ENCODE data around the gene GATA5.

GATA5 gene

DNA sequence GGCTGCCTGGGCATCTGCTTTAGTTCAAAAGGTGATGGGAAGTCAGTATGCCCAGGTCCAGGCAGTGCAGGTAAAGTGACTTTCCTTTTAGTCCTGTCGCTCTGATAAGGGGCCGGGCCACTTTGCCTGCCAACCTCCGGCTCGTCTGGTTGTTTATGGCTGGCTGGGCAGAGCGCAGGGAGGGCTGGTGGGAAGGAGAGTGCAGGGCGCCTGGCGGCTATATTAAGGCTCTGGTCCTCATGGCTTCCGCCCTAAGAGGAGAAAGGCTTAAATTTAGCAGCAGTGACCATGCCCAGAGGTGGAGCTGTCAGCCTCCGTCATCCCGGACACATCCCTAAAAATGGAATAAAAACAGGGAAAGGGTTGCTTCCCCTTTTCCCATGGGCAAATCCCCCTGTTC is 14.6 kb downstream of the GATA5 start:
- H3K4me3 ChIP-seq (ENCODE audit: low read length in 2 of 2), result no peak overlapping the region
- no peak overlapping the region for H3K23ac ChIP-seq (ENCODE audit: low read depth, low read length, poor library complexity)
- no peaks in the 10 kb centered on the region for H3K36me3 ChIP-seq (replicated peaks in 1 of 2; ENCODE audit: control insufficient read depth in 2 of 2, insufficient read depth in 2 of 2, low read length in 2 of 2)
- no peak overlapping the region for H2BK120ac ChIP-seq (ENCODE audit: low read depth, low read length)
- no peak overlapping the region for H2BK15ac ChIP-seq (ENCODE audit: low read length)
- H3K27me3 ChIP-seq (ENCODE audit: control insufficient read depth in 3 of 3, insufficient read depth in 3 of 3, low read depth in 1 of 3, low read length in 3 of 3), result peaks cover 0 to 79% (median 0%) of the 10 kb centered on the region in 3 experiments
- H3K27ac ChIP-seq (replicated peaks; ENCODE audit: low read length), result no peak overlapping the region
- DNase-seq (ENCODE audit: low spot score), result no peak
- no peak overlapping the region for H4K91ac ChIP-seq (ENCODE audit: low read depth, low read length, poor library complexity)
- no peak overlapping the region for H3K18ac ChIP-seq (ENCODE audit: low read length)
- WGBS, 2 donors (ENCODE audit: extremely low coverage in 2 of 2, insufficient read length in 2 of 2, insufficient replicate concordance in 1 of 2), result no CpG with 5 or more reads among the region's 10 CpGs
- no peaks in the 10 kb centered on the region for H3K4me1 ChIP-seq (ENCODE audit: control insufficient read depth in 2 of 2, insufficient read depth in 1 of 2, low read depth in 1 of 2, low read length in 2 of 2)
- H3K4ac ChIP-seq (ENCODE audit: low read length), result no peak overlapping the region
- no peak overlapping the region for H3K14ac ChIP-seq (ENCODE audit: low read length)
- no peak overlapping the region for H3K4me2 ChIP-seq (ENCODE audit: insufficient read depth, low read length, poor library complexity, severe bottlenecking)
- H3K79me1 ChIP-seq (ENCODE audit: low read depth, low read length), result no peaks in the 10 kb centered on the region
- no peak overlapping the region for H2BK5ac ChIP-seq (ENCODE audit: low read length)
- no peak overlapping the region for H2BK12ac ChIP-seq (ENCODE audit: low read length)
- no peak overlapping the region for H2AFZ ChIP-seq (ENCODE audit: low read length)
- H4K8ac ChIP-seq (ENCODE audit: low read depth, low read length), result no peak overlapping the region
- H3K9me3 ChIP-seq (replicated peaks in 1 of 2; ENCODE audit: control insufficient read depth in 2 of 2, insufficient read depth in 1 of 2, low read depth in 1 of 2, low read length in 2 of 2), result no peaks in the 10 kb centered on the region
- H2AK5ac ChIP-seq (ENCODE audit: low read depth, low read length), result no peak overlapping the region
- H3K9ac ChIP-seq (ENCODE audit: low read depth, low read length, poor library complexity), result no peak overlapping the region

DNA sequence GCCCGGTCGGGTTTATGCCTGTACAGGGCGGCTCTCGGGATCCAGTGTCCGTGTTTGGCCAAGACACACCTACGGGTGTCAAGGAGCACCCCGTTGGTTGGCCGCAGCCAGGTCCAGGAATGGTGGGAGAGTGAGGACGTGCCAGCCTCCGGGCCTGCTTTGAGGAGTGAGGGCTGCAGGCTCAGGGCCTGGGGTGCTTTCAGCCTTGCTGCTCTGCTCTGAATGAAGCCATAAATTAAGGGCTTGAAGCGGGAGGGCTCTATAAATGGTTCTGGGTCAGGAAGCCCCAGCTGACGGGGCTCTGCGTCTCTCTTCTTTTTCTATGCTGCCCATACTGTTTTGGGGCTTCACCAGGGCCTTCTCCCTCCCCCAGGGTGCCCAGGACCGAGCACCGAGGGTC is 15.1 kb downstream of the GATA5 start:
- H3K27me3 ChIP-seq (ENCODE audit: control insufficient read depth in 3 of 3, insufficient read depth in 3 of 3, low read depth in 1 of 3, low read length in 3 of 3), result peaks cover 0 to 79% (median 0%) of the 10 kb centered on the region in 3 experiments
- H3K4ac ChIP-seq (ENCODE audit: low read length), result no peak overlapping the region
- H2AFZ ChIP-seq (ENCODE audit: low read length), result no peak overlapping the region
- H2BK120ac ChIP-seq (ENCODE audit: low read depth, low read length), result no peak overlapping the region
- no peak overlapping the region for H2BK5ac ChIP-seq (ENCODE audit: low read length)
- no peak overlapping the region for H3K23ac ChIP-seq (ENCODE audit: low read depth, low read length, poor library complexity)
- no peak overlapping the region for H3K9ac ChIP-seq (ENCODE audit: low read depth, low read length, poor library complexity)
- no peaks in the 10 kb centered on the region for H3K36me3 ChIP-seq (replicated peaks in 1 of 2; ENCODE audit: control insufficient read depth in 2 of 2, insufficient read depth in 2 of 2, low read length in 2 of 2)
- no peak overlapping the region for H4K8ac ChIP-seq (ENCODE audit: low read depth, low read length)
- no peak overlapping the region for H3K4me3 ChIP-seq (ENCODE audit: low read length in 2 of 2)
- no peak for DNase-seq (ENCODE audit: low spot score)
- no peak overlapping the region for H3K27ac ChIP-seq (replicated peaks; ENCODE audit: low read length)
- no peak overlapping the region for H4K91ac ChIP-seq (ENCODE audit: low read depth, low read length, poor library complexity)
- no peak overlapping the region for H2BK12ac ChIP-seq (ENCODE audit: low read length)
- no peak overlapping the region for H3K14ac ChIP-seq (ENCODE audit: low read length)
- no CpG with 5 or more reads among the region's 15 CpGs for WGBS, 2 donors (ENCODE audit: extremely low coverage in 2 of 2, insufficient read length in 2 of 2, insufficient replicate concordance in 1 of 2)
- no peak overlapping the region for H3K4me2 ChIP-seq (ENCODE audit: insufficient read depth, low read length, poor library complexity, severe bottlenecking)
- H3K18ac ChIP-seq (ENCODE audit: low read length), result no peak overlapping the region
- no peaks in the 10 kb centered on the region for H3K9me3 ChIP-seq (replicated peaks in 1 of 2; ENCODE audit: control insufficient read depth in 2 of 2, insufficient read depth in 1 of 2, low read depth in 1 of 2, low read length in 2 of 2)
- H3K79me1 ChIP-seq (ENCODE audit: low read depth, low read length), result no peaks in the 10 kb centered on the region
- no peak overlapping the region for H2AK5ac ChIP-seq (ENCODE audit: low read depth, low read length)
- no peak overlapping the region for H2BK15ac ChIP-seq (ENCODE audit: low read length)
- H3K4me1 ChIP-seq (ENCODE audit: control insufficient read depth in 2 of 2, insufficient read depth in 1 of 2, low read depth in 1 of 2, low read length in 2 of 2), result no peaks in the 10 kb centered on the region

DNA sequence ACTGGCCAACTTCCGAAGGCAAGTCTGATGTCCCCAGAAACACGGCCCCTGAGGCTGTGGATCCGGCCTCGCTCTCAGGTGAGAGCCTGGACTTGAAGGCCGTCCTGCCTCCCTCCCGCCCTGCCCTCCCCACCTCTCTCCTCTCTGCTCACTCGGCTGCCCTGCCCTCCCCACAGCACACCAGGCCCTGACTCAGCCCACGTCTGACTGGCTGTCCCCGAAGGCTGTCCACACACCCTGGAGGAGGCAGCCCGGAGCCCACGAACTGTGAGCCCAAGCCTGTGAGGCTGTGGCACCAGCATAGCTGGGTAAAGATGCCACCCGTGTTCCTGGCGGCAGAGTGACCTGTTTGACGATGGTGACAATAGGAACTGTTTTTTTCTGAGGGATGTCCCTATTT is 16.3 kb downstream of the GATA5 start:
- no peak overlapping the region for H2AFZ ChIP-seq (ENCODE audit: low read length)
- no peaks in the 10 kb centered on the region for H3K79me1 ChIP-seq (ENCODE audit: low read depth, low read length)
- H3K23ac ChIP-seq (ENCODE audit: low read depth, low read length, poor library complexity), result no peak overlapping the region
- no peak overlapping the region for H3K4me2 ChIP-seq (ENCODE audit: insufficient read depth, low read length, poor library complexity, severe bottlenecking)
- H3K9me3 ChIP-seq (replicated peaks in 1 of 2; ENCODE audit: control insufficient read depth in 2 of 2, insufficient read depth in 1 of 2, low read depth in 1 of 2, low read length in 2 of 2), result no peaks in the 10 kb centered on the region
- H2BK5ac ChIP-seq (ENCODE audit: low read length), result peak overlapping the region; percentile 53
- peaks cover 0 to 6% of the 10 kb centered on the region in 2 donors for H3K4me1 ChIP-seq (ENCODE audit: control insufficient read depth in 2 of 2, insufficient read depth in 1 of 2, low read depth in 1 of 2, low read length in 2 of 2)
- H2BK15ac ChIP-seq (ENCODE audit: low read length), result peak overlapping the region; percentile 83
- no CpG with 5 or more reads among the region's 14 CpGs for WGBS, 2 donors (ENCODE audit: extremely low coverage in 2 of 2, insufficient read length in 2 of 2, insufficient replicate concordance in 1 of 2)
- H4K91ac ChIP-seq (ENCODE audit: low read depth, low read length, poor library complexity), result no peak overlapping the region
- H3K36me3 ChIP-seq (replicated peaks in 1 of 2; ENCODE audit: control insufficient read depth in 2 of 2, insufficient read depth in 2 of 2, low read length in 2 of 2), result no peaks in the 10 kb centered on the region
- H3K9ac ChIP-seq (ENCODE audit: low read depth, low read length, poor library complexity), result no peak overlapping the region
- no peak overlapping the region for H3K4ac ChIP-seq (ENCODE audit: low read length)
- no peak overlapping the region for H3K4me3 ChIP-seq (ENCODE audit: low read length in 2 of 2)
- no peak overlapping the region for H2BK120ac ChIP-seq (ENCODE audit: low read depth, low read length)
- no peak overlapping the region for H4K8ac ChIP-seq (ENCODE audit: low read depth, low read length)
- H2BK12ac ChIP-seq (ENCODE audit: low read length), result no peak overlapping the region
- no peak overlapping the region for H3K14ac ChIP-seq (ENCODE audit: low read length)
- H3K18ac ChIP-seq (ENCODE audit: low read length), result peak overlapping the region; percentile 76
- peak overlapping the region; percentile 86 for H2AK5ac ChIP-seq (ENCODE audit: low read depth, low read length)
- no peak for DNase-seq (ENCODE audit: low spot score)
- H3K27ac ChIP-seq (replicated peaks; ENCODE audit: low read length), result no peak overlapping the region
- H3K27me3 ChIP-seq (ENCODE audit: control insufficient read depth in 3 of 3, insufficient read depth in 3 of 3, low read depth in 1 of 3, low read length in 3 of 3), result peaks cover 0 to 86% (median 0%) of the 10 kb centered on the region in 3 experiments

DNA sequence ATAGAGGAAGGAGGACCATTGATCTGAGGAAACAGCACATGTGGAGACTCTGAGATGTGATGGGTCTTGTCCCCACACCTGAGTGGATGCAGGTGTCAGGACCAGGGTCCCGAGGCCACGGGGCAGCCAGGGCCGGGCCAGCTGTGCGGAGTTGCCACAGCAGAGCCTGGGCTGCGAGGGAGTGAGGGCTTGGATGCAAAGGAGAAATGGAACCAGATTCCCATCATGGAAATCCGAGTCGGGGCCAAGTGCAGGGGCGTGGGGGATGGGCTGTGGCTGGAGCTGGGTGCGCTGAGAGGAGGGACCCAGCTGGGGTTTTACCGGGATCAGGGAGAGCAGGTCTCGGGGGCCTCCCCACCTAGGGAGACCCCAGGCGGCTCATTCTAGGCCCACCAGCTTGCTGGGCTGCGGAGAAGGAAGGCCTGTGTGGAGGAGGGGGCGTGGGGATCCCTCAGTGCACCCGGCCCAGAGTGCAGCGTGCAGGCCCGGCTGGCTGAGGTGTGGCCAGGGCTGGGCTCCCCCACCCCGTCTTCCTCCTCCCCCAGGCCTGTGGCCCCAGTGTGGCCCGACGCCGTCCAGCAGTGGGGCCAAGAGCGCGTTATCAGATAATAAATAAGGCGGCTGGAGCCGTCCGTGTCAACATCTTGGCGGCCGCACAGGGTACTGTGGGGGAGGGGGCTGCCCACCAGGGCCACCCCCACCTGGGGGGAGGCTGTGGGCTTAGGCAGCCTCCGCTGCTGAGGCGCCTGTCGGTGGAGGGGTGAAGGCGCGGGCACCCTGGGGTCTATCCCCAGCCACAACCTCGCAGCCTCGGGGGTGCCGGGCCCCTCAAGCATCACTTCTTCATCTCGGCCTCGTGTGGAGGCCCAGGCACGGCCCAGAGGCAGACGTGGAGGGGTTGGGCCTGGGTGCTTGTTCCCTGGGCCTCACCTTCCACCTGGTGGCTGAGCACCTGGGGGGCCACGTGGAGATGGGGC is 17.2 kb downstream of the GATA5 start:
- Histone ChIP-seq H2BK5ac (ENCODE audit: low read length) (peak overlapping the region; percentile 53), H4K91ac (ENCODE audit: low read depth, low read length, poor library complexity) (no peak overlapping the region), H4K8ac (ENCODE audit: low read depth, low read length) (no peak overlapping the region), H3K4me1 (ENCODE audit: control insufficient read depth in 2 of 2, insufficient read depth in 1 of 2, low read depth in 1 of 2, low read length in 2 of 2) (peaks cover 0 to 6% of the 10 kb centered on the region in 2 donors), H3K4me3 (ENCODE audit: low read length in 2 of 2) (no peak overlapping the region), H2BK12ac (ENCODE audit: low read length) (peak overlapping the region; percentile 58), H3K4ac (ENCODE audit: low read length) (peak overlapping the region; percentile 53), H2AK5ac (ENCODE audit: low read depth, low read length) (peak overlapping the region; percentile 86), H3K9ac (ENCODE audit: low read depth, low read length, poor library complexity) (no peak overlapping the region), H2BK120ac (ENCODE audit: low read depth, low read length) (no peak overlapping the region), H3K27ac (replicated peaks; ENCODE audit: low read length) (no peak overlapping the region), H2AFZ (ENCODE audit: low read length) (no peak overlapping the region), H3K14ac (ENCODE audit: low read length) (no peak overlapping the region), H3K23ac (ENCODE audit: low read depth, low read length, poor library complexity) (peak overlapping the region; percentile 65), H3K9me3 (replicated peaks in 1 of 2; ENCODE audit: control insufficient read depth in 2 of 2, insufficient read depth in 1 of 2, low read depth in 1 of 2, low read length in 2 of 2) (no peaks in the 10 kb centered on the region), H3K79me1 (ENCODE audit: low read depth, low read length) (no peaks in the 10 kb centered on the region), H2BK15ac (ENCODE audit: low read length) (peak overlapping the region; percentile 83), H3K36me3 (replicated peaks in 1 of 2; ENCODE audit: control insufficient read depth in 2 of 2, insufficient read depth in 2 of 2, low read length in 2 of 2) (no peaks in the 10 kb centered on the region), H3K27me3 (ENCODE audit: control insufficient read depth in 3 of 3, insufficient read depth in 3 of 3, low read depth in 1 of 3, low read length in 3 of 3) (peaks cover 0 to 85% (median 0%) of the 10 kb centered on the region in 3 experiments), H3K4me2 (ENCODE audit: insufficient read depth, low read length, poor library complexity, severe bottlenecking) (no peak overlapping the region), H3K18ac (ENCODE audit: low read length) (peak overlapping the region; percentile 76)
- WGBS, 2 donors (ENCODE audit: extremely low coverage in 2 of 2, insufficient read length in 2 of 2, insufficient replicate concordance in 1 of 2), result no CpG with 5 or more reads among the region's 41 CpGs
- DNase-seq (ENCODE audit: low spot score), result no peak
